ENCODE measurements around the gene TBC1D5.

Gene TBC1D5

GRCh38 chr3:17479681-17480405, 262.6 kb downstream of the TBC1D5 start:
- no peak for DNase-seq (ENCODE audit: low read depth)

- peak; percentile 61 for DNase-seq (ENCODE audit: low read depth)
These were observed 263.8 kb downstream of the TBC1D5 start for GRCh38 chr3:17478673-17479072.

GRCh38 chr3:17473761-17474160, 268.7 kb downstream of the TBC1D5 start:
- DNase-seq (ENCODE audit: low read depth), result peak; percentile 5

- DNase-seq (ENCODE audit: low read depth), result no peak
These were observed 272.5 kb downstream of the TBC1D5 start for GRCh38 chr3:17469954-17470353.

GRCh38 chr3:17469520-17469919, 272.9 kb downstream of the TBC1D5 start:
- DNase-seq (ENCODE audit: low read depth), result no peak

GRCh38 chr3:17466028-17466427, 276.4 kb downstream of the TBC1D5 start:
- DNase-seq (ENCODE audit: low read depth), result peak; percentile 33

- no peak for DNase-seq (ENCODE audit: low read depth)
These were observed 282.9 kb downstream of the TBC1D5 start for GRCh38 chr3:17459470-17459993.

- DNase-seq (ENCODE audit: low read depth), result no peak
These were observed 285.8 kb downstream of the TBC1D5 start for GRCh38 chr3:17456650-17457049.

GRCh38 chr3:17456046-17456445, 286.4 kb downstream of the TBC1D5 start:
- DNase-seq (ENCODE audit: low read depth), result no peak

- DNase-seq (ENCODE audit: low read depth), result no peak
These were observed 297.6 kb downstream of the TBC1D5 start for GRCh38 chr3:17444865-17445264.

GRCh38 chr3:17443142-17443541, 299.3 kb downstream of the TBC1D5 start:
- no peak for DNase-seq (ENCODE audit: low read depth)

- no peak for DNase-seq (ENCODE audit: low read depth)
These were observed 299.9 kb downstream of the TBC1D5 start for GRCh38 chr3:17442332-17443049.

GRCh38 chr3:17433876-17434275, 308.6 kb downstream of the TBC1D5 start:
- DNase-seq (ENCODE audit: low read depth), result no peak

GRCh38 chr3:17432236-17432635, 310.2 kb downstream of the TBC1D5 start:
- DNase-seq (ENCODE audit: low read depth), result no peak

GRCh38 chr3:17431484-17432045, 310.9 kb downstream of the TBC1D5 start:
- no peak for DNase-seq (ENCODE audit: low read depth)

GRCh38 chr3:17431004-17431403, 311.4 kb downstream of the TBC1D5 start:
- peak; percentile 10 for DNase-seq (ENCODE audit: low read depth)

GRCh38 chr3:17430582-17430981, 311.8 kb downstream of the TBC1D5 start:
- DNase-seq (ENCODE audit: low read depth), result no peak

- no peak for DNase-seq (ENCODE audit: low read depth)
These were observed 318.5 kb downstream of the TBC1D5 start for GRCh38 chr3:17423786-17424536.

GRCh38 chr3:17422636-17423035, 319.8 kb downstream of the TBC1D5 start:
- DNase-seq (ENCODE audit: low read depth), result no peak

GRCh38 chr3:17420668-17421067, 321.8 kb downstream of the TBC1D5 start:
- no peak for DNase-seq (ENCODE audit: low read depth)

- peak; percentile 32 for DNase-seq (ENCODE audit: low read depth)
These were observed 329.4 kb downstream of the TBC1D5 start for GRCh38 chr3:17412950-17413530.
